Kidney epithelial cell (primary cell): ENCODE measurements around the gene FLCN. TPM values are rescaled to one million over a fixed set of nuclear protein-coding genes. Genes with fewer than 3 reads are reported as not detected.

ENCODE experiments used
- DNase-seq: peaks from one replicate; pipeline ENCODE4 v3.0.0-alpha.2; 2010; ENCODE audit warnings: low read depth
- H3K27me3 ChIP-seq: 2 replicates; pipeline ENCODE4 v1.6.0; 2011; ENCODE audit warnings: low read length; ENCODE audit not compliant: control insufficient read depth, insufficient read depth
- H3K36me3 ChIP-seq: 2 replicates; pipeline ENCODE4 v1.5.1; 2011; ENCODE audit warnings: low read length; ENCODE audit not compliant: control insufficient read depth, insufficient read depth
- H3K4me3 ChIP-seq: 2 replicates; pipeline ENCODE4 v1.5.1; 2011; ENCODE audit warnings: low read depth, mild to moderate bottlenecking, control low read depth, low read length
- CTCF ChIP-seq: IDR thresholded peaks from 2 replicates; pipeline ENCODE4 v1.5.1; 2011; ENCODE audit warnings: mild to moderate bottlenecking, moderate library complexity, low read length, control low read depth, inconsistent platforms; ENCODE audit not compliant: insufficient read depth, poor library complexity, severe bottlenecking
- total RNA-seq: library from RNA; depleted of rRNA; stranded (reverse); fragments of >200 nt; gene quantifications from 2 replicates; pipeline ENCODE4 v1.2.3, GENCODE V29; 2015

Gene FLCN
- total RNA-seq, 1 donor from 2014 or later, result 61.0 TPM

- TF ChIP-seq CTCF, result no peak
- DNase-seq, result no peak
- Histone ChIP-seq H3K36me3 (peaks cover 9% of the 10 kb centered on the region), H3K27me3 (no peaks in the 10 kb centered on the region), H3K4me3 (no peak overlapping the region)
These were observed 10.3 kb downstream of the FLCN start for GRCh38 chr17:17226451-17227265.

- Histone ChIP-seq H3K27me3 (no peaks in the 10 kb centered on the region), H3K4me3 (no peak overlapping the region), H3K36me3 (peaks cover 9% of the 10 kb centered on the region)
- no peak for DNase-seq
- TF ChIP-seq CTCF, result no peak
These were observed 11.1 kb downstream of the FLCN start for GRCh38 chr17:17225901-17226300.

- no peak for TF ChIP-seq CTCF
- H3K27me3 ChIP-seq, result no peaks in the 10 kb centered on the region
- no peak for DNase-seq
- H3K4me3 ChIP-seq, result no peak overlapping the region
- H3K36me3 ChIP-seq, result peaks cover 10% of the 10 kb centered on the region
These were observed 12.8 kb downstream of the FLCN start for GRCh38 chr17:17224137-17224536.

GRCh38 chr17:17223736-17224135, 13.2 kb downstream of the FLCN start:
- Histone ChIP-seq H3K27me3 (no peaks in the 10 kb centered on the region), H3K4me3 (no peak overlapping the region), H3K36me3 (peaks cover 10% of the 10 kb centered on the region)
- DNase-seq, result no peak
- no peak for TF ChIP-seq CTCF

- Histone ChIP-seq H3K36me3 (peaks cover 5% of the 10 kb centered on the region), H3K27me3 (no peaks in the 10 kb centered on the region), H3K4me3 (no peak overlapping the region)
- TF ChIP-seq CTCF, result no peak
- no peak for DNase-seq
These were observed 15.6 kb downstream of the FLCN start for GRCh38 chr17:17221329-17221728.

- Histone ChIP-seq H3K4me3 (no peak overlapping the region), H3K27me3 (no peaks in the 10 kb centered on the region), H3K36me3 (peaks cover 4% of the 10 kb centered on the region)
- no peak for TF ChIP-seq CTCF
- no peak for DNase-seq
These were observed 16.4 kb downstream of the FLCN start for GRCh38 chr17:17220529-17220928.
